Stimulated activated CD8-positive, alpha-beta memory T cell treated with anti-CD3 and anti-CD28 coated beads, Interleukin-15, amount 100 ng/mL, for 1 hour (primary cell): ENCODE measurements around the gene SLC6A6.

Experiments used
- DNase-seq: peaks from one replicate; pipeline ENCODE4 v3.0.0-alpha.2; 2020; ENCODE audit warnings: low read depth

SLC6A6 gene

DNA sequence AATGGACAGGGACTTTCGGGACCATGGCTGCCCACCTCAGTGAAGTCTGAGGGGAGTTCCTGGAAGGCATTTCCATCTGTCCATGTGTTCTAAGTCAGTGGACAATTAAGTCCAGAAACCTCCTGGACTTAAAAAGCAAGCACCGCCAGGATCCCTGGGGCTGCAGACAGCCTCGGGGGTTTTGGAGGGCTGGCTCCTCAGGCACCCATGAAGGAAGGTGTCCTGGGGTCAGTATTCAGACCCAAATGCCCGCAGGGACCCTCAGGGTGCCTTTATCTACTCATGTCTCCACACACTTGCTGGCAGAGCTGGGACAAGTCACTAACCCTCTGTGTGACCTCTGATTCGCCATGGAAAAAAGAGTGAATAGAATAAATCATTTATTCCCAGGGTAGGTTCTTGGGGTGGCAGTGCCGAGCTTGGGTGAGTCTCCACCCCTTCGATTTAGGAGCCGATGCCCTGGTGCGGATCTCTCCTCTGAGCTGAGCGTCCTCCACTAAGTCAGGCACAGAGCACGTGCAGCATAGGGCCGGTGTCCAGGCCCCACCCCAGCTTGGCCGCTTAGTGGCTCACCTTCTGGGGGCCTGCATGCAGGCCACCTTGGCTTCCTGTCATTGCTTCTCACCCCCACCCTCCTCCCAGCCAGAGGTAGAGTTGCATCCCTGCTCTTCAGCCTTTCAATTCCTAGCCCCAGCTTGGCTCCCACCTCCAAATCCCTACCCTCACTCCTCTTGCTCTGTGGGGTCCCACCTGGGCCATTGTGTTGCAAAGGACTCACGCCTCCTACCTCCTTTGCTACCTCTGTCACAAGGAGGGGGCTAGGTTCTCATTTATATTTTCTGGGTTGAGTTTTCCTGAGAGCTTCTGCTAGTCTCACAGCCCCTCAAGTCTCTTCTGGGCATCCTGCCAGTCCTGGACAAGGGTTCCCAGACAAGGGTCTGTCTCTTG lies 19.9 kb downstream of the SLC6A6 start:
- no peak for DNase-seq

DNA sequence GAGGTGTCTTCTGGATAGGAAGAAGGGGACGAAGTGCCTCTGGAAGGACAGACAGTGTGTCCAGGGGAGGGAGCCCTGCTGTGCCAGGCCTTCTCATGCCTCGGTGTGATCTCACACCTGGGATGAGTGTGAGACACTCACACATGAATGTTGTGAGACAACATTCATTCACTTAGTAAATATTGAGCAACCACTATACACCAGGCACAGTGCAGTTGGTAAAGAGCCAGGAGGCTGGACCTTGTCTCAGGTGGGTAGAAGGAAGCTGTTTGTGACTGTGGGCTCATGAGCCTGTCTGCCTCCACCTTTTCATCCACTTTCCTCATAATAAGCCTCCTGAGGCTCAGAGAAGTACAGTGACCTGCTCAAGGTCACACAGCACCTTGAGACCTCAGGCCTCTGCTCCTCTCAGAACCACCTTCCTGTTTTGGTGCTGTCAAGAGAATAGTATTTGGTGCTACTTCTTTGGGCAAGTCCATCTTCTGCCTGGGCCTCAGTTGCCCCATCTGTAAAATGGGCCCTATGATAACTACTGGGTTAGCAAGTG lies 20.9 kb downstream of the SLC6A6 start:
- DNase-seq, result no peak

DNA sequence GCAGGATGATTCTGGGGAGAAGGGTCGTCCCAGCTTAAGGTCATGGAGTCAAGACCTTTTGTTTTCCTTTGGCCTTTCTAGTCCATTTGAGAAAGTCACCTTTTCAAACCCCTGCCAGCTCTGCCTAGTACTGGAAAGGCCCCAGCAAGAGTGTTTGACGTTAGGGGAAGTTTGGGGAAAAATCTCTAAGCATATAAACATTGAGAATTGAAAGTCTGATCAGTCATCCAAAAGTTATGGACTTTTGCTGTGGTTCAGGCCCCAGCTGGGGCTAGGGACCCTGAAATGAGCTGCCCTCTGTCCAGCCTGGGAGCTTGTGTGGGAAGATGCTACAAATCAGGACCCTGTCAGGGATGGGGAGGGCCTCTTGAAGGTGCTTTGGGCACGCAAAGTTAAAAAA lies 21.6 kb downstream of the SLC6A6 start:
- no peak for DNase-seq

DNA sequence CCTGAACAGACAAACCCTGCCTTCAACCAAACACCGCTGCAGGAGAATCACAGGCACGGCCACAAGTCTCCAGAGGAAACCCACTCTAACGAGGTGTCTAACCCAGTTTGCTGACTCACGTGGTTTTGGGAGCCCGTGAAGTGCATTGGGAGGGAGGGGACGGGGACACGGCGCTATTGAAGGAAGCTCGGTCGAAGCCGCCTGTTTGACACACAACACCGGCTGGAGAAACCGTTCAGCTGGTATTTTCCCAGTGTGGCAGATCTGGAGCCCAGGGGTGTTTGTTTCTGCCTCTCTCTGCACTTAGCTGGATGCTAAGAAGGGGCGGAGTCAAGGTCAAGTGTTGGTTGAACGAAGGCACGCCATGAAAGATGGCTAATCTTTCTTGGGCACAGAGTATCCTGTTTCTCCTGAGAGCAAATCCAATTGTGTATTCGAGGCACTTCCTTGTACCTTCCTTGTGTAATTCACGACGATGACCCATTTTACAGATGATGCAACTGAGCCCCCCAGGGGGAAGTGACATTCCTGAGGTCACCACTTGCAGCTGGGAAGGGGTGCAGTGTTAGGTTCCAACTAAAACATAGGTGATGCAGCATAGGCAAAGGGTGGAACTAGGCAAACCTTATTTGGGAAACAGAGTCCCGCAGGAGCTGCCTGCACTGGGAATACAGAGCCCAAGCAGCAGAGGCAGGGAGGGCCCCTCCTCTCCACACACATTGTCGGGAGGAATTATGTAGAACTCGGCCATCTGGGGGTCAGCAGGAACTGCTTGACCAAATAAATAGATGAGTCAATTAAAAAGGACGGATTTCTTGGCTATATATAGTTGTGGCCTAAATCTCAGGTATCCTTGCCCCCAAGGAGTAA lies 22.5 kb downstream of the SLC6A6 start:
- DNase-seq, result no peak

DNA sequence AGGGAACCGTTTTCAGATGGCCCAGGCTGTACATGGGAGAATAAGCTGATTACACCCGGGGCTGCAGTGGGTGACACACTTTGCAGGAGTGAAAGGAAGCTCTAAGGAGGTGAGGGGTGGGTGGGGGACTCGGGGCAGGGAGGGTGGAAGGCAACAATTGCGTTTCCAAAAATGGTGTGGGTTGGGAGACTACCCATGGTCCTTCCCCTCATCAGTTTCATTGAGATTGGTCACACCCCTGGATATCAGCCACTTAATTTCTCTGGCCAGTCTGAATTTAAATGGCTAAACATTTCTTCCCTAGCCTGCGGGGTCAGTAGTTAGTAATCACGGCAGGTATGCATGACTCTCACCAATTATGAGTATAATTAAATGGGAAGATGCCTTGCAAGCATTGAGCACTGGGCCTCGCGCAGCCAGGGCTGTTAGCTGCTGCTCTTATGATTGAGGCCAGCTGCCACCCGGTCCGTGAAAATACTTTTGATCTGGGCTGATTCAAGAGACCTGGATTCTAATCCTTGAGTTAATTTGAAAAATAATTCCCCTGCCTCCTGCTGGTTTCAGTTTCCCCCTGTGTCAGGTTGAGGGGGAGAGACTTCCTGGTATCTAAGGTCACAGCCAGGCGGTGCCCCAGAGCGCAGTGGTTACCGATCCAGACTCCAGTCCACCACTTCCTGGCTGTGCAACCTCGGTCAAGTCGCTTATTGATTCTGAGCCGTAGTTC lies 23.3 kb downstream of the SLC6A6 start:
- DNase-seq, result no peak

DNA sequence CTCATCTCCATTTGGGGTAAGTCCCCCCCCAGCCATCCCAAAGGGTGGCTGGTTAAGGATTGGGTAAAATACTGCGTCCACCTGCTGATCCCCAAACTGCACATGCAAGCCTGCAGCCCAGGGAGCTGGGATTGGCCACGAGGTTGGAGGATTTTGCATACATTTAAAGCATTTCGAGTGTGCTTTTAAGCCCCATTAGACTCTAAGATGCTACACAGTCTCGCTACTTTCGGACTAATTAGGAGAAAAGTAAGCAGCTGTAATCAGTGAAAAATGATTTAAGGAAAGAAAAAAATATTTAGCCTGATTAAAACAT lies 23.9 kb downstream of the SLC6A6 start:
- no peak for DNase-seq

DNA sequence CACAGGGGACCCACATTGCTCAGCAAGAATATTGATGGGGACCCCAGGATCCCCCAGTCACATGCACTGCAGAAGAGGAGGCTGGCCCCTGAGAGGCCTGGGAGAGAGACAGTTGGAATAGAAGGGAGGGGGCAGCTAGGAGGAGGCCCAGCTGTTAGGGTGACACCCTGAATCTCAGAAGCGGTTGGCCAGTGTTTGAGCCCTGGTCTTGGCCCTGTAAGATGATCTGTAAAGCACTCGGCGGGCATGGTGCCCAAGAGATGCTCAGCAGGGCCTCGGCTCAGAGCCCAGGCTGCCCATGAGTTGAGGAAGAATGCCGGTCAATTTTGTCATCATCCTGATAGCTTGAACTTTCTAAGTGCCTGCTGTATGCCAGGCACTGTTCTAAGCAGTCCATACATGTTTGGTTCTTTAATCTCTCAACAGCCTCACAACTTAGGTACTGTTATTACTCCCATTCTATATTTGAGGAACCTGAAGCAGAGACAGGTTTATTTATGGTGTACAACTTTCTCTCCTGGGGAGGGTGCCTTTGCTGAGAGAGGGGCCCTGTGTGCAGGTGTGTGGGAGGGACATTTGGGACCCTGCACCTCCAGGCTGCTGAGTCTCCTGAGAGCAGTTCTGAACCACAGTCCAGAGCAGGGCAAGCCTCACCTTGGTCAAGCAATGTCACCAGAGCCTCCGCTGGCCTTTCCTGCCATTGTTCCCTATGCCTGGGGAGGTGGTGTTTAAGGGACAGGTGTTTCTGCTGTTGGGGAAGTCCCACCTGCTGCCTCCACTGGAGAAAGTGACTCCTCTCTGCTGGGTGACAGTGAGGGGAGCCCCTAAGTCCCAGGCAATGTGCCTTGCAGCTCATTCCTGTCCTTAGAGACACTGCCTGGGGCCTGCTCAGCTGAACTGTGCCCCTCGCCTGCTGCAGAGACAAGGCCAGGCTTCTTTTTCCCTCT lies 26.0 kb downstream of the SLC6A6 start:
- DNase-seq, result no peak

DNA sequence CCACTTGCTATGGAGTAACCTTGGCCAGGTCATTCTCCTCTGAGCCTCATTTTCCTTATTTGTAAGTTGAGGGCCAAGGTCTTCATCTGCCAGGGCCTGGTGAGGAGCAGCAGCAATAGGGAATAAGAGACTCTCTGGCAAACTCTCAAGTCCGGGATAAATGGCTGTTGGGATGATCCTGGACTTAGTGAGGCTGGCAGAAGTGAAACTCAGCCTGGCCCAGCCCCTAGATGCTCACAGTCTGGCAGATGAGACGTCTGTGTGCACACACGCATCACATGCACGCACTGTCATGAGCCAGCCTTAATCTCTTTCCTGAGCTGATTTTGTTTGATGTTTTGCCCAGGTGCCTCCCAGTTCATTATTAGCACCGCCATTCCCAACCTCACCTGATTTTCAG lies 26.8 kb downstream of the SLC6A6 start:
- DNase-seq, result no peak

DNA sequence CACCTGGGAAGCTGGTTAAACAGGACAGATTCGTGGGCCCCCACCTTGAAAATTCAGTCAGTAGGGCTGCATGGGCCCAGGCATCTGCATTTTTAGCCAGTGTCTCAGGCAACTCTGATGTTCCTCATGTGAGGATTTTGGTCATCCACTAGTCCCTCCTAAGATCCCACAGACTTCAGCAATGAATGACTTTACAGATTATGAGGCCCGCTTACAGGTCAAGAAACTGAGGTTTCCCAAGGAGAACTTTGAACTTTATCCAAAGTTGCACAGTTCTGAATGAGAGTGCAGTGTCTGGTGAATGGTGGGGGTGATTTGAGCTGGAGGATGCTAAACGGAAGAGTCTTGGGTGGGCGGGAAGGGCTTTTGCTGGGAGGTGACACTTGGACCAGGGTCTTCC lies 27.2 kb downstream of the SLC6A6 start:
- DNase-seq, result no peak

DNA sequence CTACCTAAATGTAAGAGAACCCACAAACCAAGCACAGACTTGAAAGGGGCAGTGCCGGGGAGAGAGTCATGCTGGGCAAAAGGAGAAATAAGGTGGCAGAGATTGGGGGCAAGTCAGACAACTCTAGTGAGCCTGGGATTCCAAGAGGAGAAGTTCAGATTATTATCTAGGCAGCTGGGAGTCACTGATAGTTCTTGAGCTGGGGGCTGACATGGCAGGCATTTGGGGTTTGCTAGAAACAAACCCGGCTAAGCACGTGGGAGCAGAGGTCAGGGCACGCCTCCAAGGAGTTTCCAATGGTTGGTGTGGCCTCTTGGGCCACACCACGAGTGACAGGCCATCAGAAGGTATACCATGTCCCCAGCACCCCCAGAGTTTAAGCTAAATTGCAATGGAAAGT lies 27.6 kb downstream of the SLC6A6 start:
- DNase-seq, result no peak

DNA sequence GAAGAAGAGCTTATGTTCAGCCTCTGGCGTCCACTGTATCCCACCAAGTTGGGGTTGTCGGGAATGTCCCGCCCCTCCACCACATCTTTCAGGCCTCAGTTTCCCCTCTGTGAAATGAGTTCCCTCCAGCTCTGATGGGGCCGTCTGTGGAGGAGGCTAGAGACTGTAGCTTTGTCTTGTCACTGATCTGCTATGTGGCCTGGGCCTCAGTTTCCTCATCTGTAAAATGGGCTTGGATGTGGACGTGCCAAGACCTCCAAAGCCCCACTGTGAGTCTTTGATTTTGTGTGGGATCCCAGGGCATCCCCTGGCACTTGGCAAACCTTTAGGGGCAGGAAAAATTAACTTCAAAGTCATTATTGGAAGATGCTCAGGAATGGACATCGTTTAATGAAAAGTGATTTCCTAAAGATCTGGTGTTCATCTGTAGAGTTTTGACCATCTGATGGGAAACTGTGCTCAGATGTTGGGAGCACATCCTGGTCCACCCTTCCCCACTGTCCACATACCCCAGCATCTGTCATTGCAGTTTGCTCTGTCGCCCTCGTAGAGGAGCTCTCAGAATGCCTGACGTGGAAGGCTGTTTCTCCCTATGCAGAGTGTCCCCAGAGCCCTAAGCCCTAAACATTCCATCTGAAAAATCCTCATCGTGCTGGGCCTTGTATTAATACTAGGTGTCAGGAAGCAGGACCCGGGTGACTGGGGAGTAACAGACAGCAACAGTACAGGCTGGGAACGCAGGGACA lies 28.5 kb downstream of the SLC6A6 start:
- DNase-seq, result no peak

DNA sequence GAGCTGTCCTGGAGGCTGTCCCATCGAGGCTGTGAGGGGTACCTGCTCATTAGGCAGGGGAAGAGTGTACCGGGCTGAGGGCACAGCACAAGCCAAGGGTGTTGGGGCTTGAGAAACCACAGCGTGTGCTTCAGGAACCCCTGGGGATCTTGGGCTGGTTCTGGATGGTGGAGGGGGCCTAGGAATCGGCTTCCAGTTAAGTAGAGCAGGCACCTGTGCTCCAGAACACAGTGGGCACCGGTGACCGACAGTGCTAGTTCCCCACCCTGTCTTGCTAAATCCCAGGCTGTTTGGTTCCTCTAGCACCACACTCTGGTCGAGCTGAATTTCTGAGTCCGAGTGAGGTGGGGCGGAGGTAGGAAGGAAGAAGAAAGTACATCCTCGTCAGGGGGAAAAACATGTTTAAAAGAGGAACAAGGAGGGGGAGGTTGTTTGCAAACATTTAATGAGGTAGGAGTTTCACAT lies 29.1 kb downstream of the SLC6A6 start:
- DNase-seq, result no peak

DNA sequence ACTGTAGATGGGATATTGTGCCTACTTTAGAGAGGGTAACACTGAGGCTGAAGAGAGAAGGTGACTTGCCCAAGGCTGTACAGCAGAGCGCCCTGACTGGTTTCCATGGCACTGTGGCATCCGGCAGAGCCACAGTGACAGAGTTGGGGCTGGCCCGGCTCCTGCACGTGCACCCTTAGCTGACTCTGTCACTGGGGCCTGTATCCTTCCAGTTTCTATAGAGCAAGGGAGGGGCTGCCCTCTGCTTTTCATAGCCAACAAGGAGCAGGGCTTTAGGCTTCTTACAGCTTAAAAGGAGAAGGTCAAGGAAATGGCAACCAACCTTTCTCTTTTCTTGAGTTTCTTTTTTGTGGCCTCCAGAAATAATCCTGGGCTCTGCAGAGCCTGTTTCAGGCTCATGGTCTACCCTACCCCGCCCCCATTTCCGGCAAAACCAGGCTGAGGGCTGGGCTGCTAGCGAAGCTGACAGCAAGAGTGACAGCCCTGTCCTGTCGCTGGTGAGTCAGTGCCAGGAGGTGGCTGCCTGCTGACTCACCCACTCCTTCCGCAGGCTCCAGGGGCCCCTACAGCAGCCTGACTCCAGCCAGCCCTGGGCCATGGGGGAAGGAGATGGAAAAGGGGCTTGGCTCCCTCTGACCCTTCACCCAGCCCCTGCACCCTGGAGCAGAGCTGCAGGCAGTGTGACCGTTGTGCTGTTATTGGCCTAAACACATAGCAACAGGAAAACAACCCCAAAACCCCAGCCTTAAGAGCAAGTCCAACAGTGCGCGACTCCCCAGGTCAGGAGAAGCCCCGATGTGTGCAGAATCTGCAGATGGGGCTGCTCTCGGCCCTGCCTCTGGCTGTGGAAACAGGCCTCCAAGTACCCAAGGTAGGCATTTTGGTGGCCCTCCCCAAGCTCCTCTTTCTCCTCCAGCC lies 29.8 kb downstream of the SLC6A6 start:
- DNase-seq, result peak; percentile 90

DNA sequence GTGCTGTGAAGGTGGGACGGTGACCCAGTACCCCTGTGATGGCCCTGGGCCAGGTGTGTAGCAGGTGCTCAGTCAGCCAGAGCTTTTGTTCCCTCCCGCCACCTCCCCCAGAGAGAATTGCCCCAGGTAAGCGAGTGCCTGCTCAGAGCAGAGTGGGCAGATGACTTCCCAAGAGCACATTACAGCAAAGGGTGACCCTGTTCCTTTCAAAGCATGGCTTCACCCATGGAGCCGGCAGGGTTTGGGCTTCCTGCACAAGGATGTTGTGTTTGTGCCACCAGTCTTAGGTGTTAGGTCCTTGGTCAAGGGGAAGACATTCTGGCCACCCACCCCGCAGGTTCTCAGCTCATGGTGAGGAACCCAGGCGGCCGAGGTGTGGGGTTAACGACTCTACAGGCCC lies 30.7 kb downstream of the SLC6A6 start:
- no peak for DNase-seq

DNA sequence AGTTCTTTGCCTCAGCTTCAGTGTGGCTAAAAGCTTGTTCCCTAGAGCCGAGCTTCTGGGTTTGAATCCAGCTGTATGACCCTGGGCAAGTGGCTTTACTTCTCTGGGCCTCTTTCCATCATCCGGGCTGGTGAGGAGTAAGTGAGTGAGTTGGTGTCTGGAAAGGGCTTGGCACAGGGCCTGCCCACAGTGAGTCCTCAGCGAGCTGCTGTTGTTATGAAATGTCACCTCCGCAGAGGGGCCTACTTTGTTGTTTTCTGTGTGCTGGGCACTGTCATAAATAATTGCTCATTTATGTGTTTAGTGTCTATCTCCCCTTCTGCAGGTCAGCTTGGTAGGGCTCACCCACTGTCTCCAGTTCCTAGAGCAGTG lies 31.7 kb downstream of the SLC6A6 start:
- no peak for DNase-seq

DNA sequence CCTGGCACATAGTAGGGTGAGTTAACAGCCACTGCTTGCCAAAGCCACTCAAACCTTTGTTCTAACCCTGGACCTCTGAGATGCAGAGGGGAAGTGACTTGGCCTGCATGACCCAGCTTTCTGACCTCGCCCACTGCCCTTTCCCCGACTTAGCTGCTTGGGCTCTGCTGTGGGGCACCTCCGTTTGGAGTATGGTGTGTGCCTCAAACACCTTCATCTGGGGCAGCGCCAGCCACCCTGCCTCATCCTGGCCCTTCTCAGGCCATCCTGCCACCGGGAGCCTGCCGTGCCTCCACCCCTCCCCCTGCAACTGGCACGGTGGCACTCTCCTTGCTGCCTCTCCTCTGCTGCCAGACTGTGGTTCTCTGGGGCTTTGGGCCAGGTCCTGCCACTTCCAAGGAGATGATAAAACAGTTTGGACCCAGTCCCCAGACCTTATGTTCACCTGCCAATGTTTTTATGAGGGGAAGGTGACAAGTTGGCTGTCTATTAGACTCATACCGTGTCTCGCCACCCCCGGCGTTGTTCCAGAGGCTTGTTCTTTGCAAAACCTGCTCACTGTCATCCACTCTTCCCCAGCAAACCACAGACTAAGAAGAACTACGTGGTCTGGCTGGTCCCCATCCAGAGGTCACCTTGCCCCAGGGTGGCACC lies 32.2 kb downstream of the SLC6A6 start:
- no peak for DNase-seq

DNA sequence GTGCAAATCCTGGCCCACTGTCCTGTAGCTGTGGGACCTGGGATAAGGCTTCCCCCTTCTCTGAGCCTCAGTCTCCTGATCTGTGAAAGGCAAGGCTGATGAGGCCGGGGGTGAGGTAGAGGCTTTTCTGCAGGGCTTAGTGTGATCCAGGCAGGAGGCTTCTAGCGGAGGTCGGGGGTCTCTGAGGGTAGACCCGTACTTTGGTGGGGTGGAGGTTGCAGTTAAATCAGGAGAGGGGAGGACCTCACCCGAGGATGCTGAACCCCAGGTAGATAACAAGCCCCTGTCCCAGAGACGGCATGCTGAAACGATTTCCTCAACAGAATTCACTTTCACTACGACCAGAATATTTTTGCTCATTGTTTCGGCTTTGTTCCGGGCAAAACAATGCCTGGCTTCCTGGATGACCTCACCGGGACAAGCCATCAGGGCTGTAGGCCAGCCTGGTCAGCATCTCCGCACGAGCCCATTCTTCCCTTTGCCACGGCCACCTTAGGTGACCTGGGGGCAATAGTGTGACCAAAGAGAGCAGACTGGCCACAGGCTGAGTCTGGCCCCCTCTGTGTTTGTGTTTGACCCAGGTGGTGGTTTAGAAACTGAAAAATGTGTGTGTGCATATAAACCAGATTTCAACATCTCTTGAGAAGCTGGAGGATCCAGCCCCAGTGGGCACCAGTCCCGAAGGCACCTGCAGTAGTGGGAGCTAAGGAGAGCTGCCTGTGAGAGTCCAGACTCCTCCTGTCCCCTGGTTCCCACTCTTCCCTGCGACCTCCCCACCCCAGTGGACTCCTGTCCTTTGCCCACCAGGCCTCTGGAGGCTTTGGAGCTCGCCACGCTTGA lies 33.0 kb downstream of the SLC6A6 start:
- DNase-seq, result no peak

DNA sequence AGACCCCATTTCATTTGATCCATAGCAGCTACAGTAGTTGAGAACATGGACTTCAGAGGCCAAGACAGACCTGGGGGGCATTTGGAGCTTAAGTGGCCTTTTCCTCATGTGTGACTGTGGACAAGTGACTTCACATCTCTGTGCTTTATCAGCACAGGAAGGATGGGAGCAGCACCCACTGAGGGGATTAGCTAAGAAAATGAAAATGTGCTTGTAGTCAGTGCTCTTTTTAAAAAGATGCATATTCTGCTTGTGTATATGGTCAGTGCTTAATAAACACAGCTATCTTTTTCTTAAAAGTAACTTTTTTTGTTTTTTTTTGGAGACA lies 34.5 kb downstream of the SLC6A6 start:
- no peak for DNase-seq
